HG02642 (cell line): ENCODE data around the gene OR52D1.

Experiments
- ATAC-seq: cut with Tn5 transposase; IDR thresholded peaks from one replicate; pipeline ENCODE4 v1.9.1; 2021; ENCODE audit warnings: mild to moderate bottlenecking; ENCODE audit not compliant: unreplicated experiment, poor library complexity

The OR52D1 gene

DNA sequence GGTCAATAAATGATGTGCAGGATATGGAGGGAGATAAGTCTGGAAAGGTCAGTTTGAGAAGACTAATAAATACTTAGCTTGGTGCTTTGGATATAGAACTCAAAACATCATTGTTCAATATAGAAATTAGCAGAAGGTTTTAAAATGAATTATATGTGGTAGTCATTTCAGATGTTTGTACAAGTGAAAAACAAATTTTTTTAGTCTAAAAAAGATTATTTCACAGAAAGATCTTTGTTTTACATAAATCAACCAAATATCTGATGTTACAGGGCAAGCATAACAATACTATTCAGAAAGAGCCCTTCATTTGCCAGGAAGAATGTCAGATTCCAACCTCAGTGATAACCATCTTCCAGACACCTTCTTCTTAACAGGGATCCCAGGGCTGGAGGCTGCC lies at the start of gene OR52D1:
Gene OR52D1, plus strand, starts transcription at position 301 of the 400 bp plus-strand sequence. Its CDS starts 22 bp downstream, at position 323.
- no peak for ATAC-seq

DNA sequence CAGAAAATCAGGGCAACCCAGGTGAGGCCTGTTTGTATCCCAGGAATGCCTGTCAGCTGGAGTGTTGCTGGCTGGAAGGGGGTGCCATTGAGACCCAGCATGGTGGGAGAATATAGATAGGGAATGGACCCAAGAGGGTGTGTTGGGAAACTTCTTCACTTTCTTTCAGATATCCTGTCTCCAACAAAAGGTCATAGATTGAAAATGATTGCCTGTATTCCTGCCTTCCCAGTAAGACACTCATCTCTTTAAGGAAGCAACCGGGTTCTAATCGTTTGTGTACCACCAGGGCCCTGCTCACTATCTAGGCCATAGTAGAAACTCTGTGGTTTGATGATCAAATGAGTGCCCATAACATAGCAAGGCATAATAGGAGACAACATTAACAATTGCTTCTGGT lies 47.1 kb upstream of the OR52D1 start, which contains the start of gene OR51I1:
Gene OR51I1, minus strand, starts transcription at position 101 of the 400 bp plus-strand sequence. Its CDS starts 0 bp downstream, at position 101.
- ATAC-seq, result no peak

DNA sequence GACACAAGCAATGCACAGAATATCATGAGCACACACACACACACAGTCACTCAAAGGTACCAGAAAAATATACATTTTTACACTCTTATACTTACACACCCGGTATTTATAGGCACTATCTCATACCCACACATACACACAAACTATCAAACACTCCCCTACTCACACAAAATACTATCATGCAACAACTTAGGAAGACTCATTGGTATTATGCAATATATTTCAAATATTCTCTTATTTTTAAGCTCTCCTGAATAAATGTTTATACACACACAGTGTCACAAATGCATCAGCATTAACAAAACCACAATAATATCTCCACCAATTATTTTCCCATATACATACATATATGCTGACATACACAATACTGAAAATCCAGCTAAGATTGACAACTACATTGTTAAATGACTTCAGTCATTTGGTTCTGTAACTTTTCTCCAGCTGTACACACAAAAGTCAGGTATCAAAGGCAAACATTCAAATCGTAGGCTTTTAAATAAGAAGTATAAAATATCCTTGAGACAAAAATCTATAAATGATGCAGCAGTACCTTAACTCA lies 44.6 kb upstream of the OR52D1 start:
- no peak for ATAC-seq

DNA sequence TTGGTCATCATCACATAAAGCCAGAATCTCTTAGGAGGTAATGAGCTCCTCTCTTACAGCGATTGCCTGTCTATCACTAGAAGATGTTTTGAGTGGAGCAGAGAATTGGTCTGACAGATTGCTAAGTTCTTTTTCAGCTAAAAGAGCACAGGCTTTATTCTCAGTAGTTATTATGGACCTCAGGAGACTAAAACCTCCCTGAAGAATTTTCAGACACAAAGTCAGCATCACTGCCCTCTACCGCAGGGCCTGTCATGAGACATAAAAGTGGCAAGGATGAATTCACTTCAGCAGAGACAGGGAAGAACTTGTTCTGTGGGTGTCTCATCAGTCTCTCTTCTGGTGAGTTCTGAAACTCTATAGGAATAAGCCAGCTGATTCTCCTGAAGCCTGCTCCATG lies 39.5 kb upstream of the OR52D1 start, which contains the start of gene OR51I2:
Gene OR51I2, plus strand, starts transcription at position 301 of the 400 bp plus-strand sequence. CDS start 4,166 bp downstream, outside the sequence.
- no peak for ATAC-seq

DNA sequence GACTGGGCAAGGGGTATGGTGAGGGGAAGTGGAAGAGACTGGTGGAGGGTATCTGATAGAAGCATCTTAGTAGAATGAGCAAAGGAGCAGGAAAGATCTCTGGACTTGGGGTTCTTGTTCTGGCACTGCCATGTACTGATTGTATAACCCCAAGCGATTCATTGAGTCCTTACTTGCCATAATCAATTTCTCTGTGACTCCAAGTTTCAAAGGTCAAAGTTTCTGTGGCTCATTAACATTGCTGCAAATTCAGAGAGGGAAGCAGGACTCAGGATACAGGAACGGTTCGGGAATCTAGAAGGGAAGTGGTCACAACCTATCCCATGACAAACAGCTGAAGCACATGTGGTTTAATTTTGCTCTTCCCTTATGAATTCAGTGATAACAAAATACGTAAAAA lies 39.1 kb upstream of the OR52D1 start:
- ATAC-seq, result no peak

DNA sequence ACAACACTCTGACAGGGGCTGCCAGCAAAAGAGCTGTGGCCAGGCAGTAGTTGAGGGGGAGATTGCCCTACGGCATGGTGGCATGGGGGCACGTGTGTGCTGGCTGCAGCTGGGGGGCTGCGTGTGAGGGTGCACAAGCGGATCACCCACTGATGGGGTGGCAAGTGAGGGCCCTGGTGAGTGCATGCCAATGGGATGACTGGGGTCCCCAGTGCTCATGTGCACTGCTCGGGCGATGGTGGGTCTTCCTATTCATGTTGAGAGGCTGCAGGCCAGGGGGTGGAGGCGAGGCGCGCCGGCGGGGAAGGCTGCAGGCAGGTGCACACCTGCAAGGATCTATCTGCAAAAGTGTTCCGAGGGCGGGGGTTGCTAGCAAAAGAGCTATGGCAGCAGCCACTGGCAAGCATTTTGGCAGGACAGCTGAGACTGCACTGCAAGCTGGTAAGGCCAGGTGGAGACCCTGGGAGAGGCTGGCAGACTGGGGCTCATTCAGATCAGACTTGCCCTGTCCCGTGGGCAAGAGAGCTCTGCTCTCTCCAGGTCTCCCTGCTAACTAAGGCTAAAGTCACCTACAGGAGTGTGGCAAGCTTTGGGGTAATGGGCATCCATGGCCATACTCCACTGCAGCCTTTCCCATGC lies 27.4 kb upstream of the OR52D1 start:
- ATAC-seq, result no peak

DNA sequence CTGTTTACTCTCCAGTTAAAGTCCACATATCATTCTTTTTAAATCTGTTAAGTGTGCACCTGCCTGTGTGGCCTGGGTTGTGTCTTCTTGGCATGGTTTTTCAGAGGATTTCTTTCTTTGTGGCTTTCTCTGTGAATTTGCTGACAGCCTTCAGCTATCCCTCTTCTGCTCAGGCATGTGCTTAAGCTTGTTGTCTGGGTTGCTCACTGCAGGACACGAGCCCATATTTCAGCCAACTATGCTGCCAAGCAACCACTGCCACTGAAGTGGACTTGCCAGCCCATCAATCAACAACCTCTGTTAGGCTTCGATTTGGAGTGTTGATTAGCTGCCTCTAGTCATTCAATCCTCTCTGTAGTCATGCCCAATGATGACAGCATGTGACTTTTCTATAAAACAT lies 21.0 kb upstream of the OR52D1 start:
- ATAC-seq, result no peak

DNA sequence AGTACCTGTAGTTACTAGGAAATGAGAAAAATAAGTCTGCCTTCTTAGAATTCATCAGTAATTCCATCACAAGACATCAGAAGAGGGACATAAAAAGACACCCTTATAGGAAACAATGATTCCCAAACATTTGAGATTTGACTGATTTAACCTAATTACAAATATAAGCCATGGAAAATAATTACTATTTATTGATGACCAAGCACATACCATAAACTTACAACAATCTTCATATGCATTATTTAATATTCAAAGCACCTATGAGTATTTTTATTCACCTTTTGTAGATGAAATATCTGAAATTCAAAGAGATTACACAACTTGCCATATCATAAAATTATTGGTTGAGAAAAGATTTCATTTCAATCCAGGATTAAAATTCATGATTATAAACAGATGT lies 14.6 kb upstream of the OR52D1 start:
- ATAC-seq, result no peak

DNA sequence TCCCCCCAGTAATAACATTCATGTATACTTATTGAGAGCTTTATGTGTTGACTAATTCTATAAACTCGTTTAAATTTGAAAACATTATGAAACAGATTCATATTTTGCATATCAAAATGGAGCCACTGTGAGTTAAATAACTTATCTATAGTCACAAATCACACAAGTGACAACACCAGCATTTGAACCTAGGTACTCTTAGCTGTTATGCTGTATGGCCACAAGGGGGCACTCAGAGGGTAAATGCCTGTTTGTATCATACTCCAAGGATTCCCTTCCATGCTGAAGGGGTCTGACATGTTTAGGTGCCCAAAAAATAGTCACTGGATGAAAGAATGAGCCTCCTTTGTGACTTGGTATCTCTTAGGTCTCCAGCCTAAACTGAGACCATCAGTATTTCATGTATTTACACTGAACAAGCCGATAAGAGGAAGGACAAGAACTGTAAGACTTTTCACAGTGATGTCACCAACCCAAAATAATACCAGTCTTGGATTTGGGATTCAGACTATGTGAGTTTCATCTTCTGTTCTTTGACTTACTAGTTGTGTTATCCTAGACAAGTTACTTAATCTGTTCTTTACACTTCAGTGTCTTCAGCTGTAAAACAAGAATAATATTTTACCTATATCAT lies 12.2 kb upstream of the OR52D1 start:
- peak; percentile 87 for ATAC-seq

DNA sequence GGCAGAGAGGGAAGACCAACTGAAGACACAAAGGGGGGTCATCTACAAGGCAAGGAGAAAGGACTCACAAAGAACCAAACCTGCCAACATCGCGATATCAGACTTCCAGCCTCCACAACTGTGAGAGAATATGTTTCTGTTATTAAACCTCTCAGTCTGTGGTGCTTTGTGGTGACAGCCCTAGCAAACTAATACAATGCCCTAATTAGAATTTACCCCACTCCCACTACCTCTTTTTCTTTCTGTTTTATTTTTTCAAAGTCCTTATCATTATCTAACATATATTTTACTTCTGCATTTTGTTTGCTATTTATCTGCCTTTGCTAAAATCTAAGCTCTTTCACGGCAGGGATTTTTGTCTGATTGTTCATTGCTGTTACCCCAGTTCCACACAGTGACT lies 2.5 kb upstream of the OR52D1 start:
- no peak for ATAC-seq

DNA sequence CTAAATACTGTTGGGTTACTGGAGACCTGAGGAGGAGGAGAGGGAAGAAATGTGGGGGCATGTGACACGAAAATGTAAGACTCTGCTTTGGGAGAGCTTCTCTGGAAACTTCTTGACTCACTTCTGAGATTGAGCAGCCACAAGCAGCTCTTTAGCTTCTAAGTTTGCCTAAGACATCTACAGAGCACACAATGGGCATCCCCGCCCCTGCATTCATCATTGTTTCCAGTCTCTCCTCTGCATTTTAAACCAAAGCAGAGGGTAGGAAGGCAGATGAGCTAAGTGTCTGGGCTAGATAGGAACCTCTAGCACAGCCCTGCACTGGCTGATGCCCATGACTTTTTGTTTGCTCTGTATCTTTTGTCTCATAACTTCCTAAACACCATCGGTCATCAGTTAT lies 2.1 kb upstream of the OR52D1 start:
- ATAC-seq, result no peak

DNA sequence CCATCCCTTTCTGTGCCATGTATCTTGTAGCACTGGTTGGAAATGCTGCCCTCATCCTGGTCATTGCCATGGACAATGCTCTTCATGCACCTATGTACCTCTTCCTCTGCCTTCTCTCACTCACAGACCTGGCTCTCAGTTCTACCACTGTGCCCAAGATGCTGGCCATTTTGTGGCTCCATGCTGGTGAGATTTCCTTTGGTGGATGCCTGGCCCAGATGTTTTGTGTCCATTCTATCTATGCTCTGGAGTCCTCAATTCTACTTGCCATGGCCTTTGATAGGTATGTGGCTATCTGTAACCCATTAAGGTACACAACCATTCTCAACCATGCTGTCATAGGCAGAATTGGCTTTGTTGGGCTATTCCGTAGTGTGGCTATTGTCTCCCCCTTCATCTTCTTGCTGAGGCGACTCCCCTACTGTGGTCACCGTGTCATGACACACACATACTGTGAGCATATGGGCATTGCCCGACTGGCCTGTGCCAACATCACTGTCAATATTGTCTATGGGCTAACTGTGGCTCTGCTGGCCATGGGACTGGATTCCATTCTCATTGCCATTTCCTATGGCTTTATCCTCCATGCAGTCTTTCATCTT lies 414 bp downstream of the OR52D1 start:
- no peak for ATAC-seq

DNA sequence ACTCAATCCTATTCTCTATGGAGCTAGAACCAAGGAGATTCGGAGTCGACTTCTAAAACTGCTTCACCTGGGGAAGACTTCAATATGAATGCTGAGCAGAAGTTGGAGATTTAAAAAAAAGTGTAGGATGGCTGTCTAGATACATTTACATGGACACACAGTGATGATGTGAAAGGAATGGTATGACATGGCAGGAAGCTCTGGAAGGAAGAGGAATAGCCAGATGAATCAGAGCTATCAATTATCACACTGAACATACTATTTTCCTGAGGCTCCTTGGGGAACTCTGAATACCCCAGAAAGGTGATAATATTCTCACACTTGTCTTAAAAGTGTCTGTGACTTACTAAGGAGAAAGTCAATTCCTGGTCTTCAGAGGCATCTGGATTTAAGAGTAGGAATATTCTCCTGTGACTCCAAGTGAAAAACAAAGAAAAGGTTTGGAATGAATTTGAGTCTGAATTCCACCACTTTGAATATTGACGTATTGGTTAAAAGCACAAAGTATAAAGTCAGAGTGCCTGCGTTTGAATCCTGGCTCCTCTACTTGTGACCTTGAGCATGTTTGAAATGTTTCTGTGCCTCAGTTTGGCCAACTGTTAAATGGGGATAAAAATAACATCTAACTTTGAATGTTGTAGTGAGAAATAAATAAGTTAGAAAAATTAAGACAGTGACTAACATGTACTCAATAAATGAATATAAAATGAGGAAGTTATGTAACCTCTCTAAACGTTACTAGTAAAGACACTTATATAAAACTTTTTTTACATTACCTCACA lies 1.3 kb downstream of the OR52D1 start:
- ATAC-seq, result no peak

DNA sequence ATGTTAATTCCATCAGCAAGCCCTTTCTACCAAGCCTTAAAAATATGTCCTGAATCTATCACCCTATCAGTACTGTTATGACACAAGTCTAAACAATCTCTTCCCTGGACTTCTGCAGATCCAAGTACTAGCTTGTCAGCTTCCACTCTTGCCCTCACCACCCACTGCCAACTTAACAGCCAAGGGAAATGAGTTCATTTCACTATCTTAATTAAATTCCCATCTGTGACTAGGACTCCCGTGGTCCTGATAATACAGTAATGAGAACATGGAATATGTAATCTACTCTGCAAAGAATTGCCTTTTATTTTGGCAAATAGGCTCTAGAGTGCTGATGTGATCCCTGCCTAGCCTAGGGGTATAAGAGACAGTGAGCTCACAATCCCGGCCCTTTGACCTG lies 11.2 kb downstream of the OR52D1 start:
- no peak for ATAC-seq

DNA sequence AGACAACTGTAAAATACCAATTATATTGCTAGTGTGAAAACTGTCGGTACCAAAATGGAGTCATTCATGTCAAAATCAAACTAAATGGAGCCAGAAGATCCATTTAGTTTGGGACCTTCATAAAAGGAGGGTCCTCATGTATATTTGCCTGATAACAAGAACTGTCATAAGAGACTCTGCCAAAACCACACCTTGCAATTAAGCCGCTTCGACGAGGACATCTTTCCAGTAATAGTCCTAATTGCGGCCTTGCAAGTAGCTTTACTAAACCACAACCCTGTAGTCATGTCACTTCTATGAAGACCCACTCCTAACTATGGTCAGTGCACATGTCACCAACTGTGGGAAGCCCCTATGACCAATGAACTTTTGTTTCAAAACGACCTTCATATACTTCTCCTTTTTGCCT lies 11.9 kb downstream of the OR52D1 start:
- no peak for ATAC-seq

DNA sequence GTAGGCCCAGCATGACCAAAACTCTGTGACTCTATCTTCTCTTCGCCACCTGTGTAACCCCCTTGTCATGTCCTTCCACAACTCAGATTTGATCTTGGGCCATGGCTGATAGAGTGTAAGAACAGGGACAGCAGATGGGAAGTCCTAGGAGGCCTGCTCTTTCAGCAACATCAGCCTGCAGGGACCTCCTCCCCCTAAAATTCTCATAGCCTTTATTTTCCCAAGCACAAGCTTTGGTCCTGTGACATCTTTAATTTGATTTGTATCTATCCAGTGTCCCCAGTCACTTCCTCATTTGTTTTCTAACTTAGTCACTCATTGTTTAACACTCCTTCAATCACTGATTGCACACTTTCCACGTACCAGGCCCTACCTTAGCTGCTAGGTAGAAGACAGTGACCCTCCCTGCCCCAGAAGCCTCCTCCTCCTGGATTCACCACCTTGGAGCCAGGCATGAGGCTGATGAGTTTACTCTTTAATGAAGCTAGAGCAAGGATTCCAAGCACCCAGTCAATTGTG lies 16.0 kb downstream of the OR52D1 start:
- no peak for ATAC-seq

DNA sequence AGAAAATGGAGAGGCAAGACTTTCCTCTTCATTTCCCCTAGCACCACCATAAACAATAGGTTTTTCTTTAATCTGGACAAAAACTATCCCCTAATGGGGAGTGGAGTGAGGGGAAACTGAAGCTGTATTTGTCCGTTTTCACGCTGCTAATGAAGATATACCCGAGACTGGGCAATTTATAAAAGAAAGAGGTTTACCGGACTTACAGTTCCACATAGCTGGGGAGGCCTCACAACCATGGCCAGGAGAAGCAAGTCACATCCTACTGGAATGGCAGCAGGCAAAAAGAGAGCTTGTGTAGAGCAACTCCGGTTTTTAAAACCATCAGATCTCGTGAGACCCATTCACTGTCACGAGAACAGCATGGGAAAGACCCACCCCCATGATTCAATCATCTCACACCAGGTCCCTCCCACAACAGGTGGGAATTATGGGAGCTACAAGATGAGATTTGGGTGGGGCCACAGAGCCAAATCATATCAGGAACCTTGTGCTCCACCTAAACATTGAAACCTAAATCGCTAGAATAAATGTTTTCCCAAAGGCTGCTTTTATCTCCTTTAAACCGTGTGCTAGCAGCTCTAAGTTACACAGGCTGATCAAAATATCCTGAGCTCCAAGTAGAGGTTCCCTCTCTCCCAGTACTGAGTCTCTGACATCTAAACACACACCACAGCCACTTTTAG lies 17.0 kb downstream of the OR52D1 start:
- no peak for ATAC-seq

DNA sequence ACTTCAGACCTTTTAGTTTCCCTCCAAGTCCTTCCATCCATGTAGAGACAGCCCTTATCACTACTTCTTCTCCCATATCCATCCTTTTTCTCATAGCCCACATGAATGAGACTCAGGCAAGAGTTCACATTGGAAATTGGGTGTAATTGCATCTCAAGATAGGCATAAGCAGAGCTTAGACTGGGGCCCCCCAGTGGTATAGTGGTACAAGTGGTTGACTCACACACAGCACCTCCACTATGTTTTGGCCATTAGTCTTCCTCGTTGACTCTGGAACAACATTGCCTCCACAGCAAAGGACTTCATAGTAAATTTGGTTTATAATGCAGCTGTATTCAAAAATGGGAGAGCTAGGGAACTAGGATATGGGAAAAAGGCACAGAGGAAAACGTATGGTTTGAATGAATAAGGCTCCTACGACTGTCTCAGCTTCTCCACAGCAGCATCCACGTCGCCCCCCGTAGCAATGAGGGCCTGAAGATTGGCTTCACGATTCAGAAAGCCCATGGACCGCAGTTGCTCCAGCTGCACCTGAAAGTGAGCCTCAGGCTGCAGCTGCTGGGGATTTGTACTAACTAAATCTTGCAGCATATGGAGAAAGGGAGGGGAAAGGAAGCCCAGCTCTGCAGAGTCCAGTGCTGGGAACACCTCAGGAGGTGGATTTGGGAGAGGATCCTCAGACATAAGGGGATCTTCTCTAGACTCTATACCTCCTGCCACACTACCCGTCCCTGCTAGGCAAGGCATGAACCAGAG lies 18.9 kb downstream of the OR52D1 start:
- ATAC-seq, result no peak

DNA sequence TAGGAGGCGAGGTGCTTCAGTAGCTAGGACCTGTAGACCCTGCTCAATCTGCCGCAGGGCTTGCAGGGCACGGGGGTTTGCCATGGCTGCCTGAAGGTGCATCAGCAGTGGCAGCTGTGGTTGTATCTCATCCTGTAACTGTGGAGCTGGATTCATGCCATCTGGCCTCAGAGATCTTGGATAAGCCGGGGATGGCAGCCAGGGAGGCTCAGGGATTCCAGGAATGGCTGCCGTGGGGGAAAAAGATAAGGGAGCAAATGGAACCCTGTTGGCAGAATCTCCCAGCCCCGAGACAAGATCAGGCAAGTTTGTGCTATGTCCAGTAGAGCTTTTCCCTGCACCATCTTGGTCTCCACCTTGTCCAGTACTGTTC lies 19.4 kb downstream of the OR52D1 start:
- no peak for ATAC-seq
